ENCODE results near the gene CTDSP2.

- TF ChIP-seq TARDBP (IDR thresholded peaks at IDR 0.05): no peak
- TF ChIP-seq FOXM1 (IDR thresholded peaks at IDR 0.05; ENCODE audit: borderline replicate concordance): no peak
- no peak for TF ChIP-seq ELF4 (IDR thresholded peaks at IDR 0.05)
- TF ChIP-seq SUZ12 (IDR thresholded peaks at IDR 0.05): no peak
- no peak for TF ChIP-seq FOXA1 (IDR thresholded peaks at IDR 0.05)
- TF ChIP-seq NFRKB (IDR thresholded peaks at IDR 0.05): no peak
- no peak for TF ChIP-seq ARNT (IDR thresholded peaks at IDR 0.05)
- no peak for TF ChIP-seq PKNOX1 (IDR thresholded peaks at IDR 0.05)
- no peak for TF ChIP-seq SP1 (IDR thresholded peaks at IDR 0.05)
- no peak for TF ChIP-seq ZNF384 (IDR thresholded peaks at IDR 0.05)
- no peak for TF ChIP-seq BHLHE40 (IDR thresholded peaks at IDR 0.05; ENCODE audit: borderline replicate concordance)
These were observed 12.2 kb downstream of the CTDSP2 start for GRCh38 chr12:57834086-57834876.
